Adrenal gland (tissue), 12 donors: ENCODE data around the gene ABLIM1. TPM values are rescaled to one million over a fixed set of nuclear protein-coding genes. Genes with fewer than 3 reads are reported as not detected.

ENCODE experiments used
- DNase-seq, 7 donors: peaks; one replicate each; pipeline ENCODE4 v3.0.0-alpha.2; 2019 to 2020
- H3K27ac ChIP-seq, 5 donors: fragments of 200-600 bp; sonication (generic) in 4 of 5; 1 replicate in 3 of 5; 2 replicates in 2 of 5; pipeline versions ENCODE4 v1.5.1 to v1.8.0; 2016 to 2020; ENCODE audit warnings: mild to moderate bottlenecking in 1 of 5
- H3K27me3 ChIP-seq: fragments of 200-600 bp; 2 replicates; pipeline ENCODE4 v1.8.0; 2021
- H3K36me3 ChIP-seq, 2 donors: fragments of 200-600 bp; replicated peaks in 1 of 2; 1 replicate in 1 of 2; 2 replicates in 1 of 2; pipeline versions ENCODE4 v1.5.1 to v1.8.0; 2018 to 2022
- H3K4me1 ChIP-seq, 2 donors: fragments of 200-600 bp; replicated peaks in 1 of 2; 1 replicate in 1 of 2; 2 replicates in 1 of 2; pipeline versions ENCODE4 v1.5.1 to v1.8.0; 2018 to 2021
- H3K4me3 ChIP-seq, 4 donors: fragments of 200-600 bp; sonication (generic) in 3 of 4; one replicate each; pipeline ENCODE4 v1.5.1; 2016 to 2018
- H3K9me3 ChIP-seq, 3 donors: fragments of 200-600 bp; sonication (generic) in 1 of 3; replicated peaks in 1 of 3; 1 replicate in 2 of 3; 2 replicates in 1 of 3; pipeline versions ENCODE4 v1.5.1 to v1.8.0; 2016 to 2021
- CTCF ChIP-seq, 6 experiments: fragments of 450-650 bp in 4 of 6; fragments of 200-600 bp in 2 of 6; sonication (generic) in 1 of 6; IDR thresholded peaks; 1 replicate in 5 of 6; 2 replicates in 1 of 6; pipeline versions ENCODE4 v1.5.1 to v1.8.0; 2016 to 2021; ENCODE audit warnings: antibody characterized with exemption in 6 of 6, mild to moderate bottlenecking in 2 of 6, moderate library complexity in 1 of 6
- POLR2A ChIP-seq, 2 donors: fragments of 450-650 bp; IDR thresholded peaks; one replicate each; pipeline ENCODE4 v1.6.1; 2017; ENCODE audit warnings: antibody characterized with exemption in 2 of 2, mild to moderate bottlenecking in 2 of 2, moderate library complexity in 1 of 2
- WGBS, 4 donors: extraction: QIAGEN DNeasy Blood & Tissue Kit in 2 of 4; methylation state at CpG; one replicate each; pipeline versions ENCODE4 v1.1.5 to v1.1.7; 2013 to 2017; 5-methylcytosine and 5-hydroxymethylcytosine counted together
- intact Hi-C, 2 donors: fragments of 100-400 bp; cut with DNase I; formaldehyde crosslinking; loops; one replicate each; pipeline versions ENCODE4 v1.14.1 to v1.15.0; 2022 to 2023
- polyA plus RNA-seq, 3 donors: library from polyadenylated mRNA; stranded (reverse); fragments of 200-250 nt in 2 of 3; fragments of 350-450 nt in 1 of 3; fragmentation: Illumina TruSeq in 1 of 3; extraction: RNeasy Lipid Tissue Mini Kit (QIAGEN cat#74804) in 1 of 3; gene quantifications; one replicate each; pipeline ENCODE4 v1.2.3, GENCODE V29; 2013 to 2014
- total RNA-seq, 9 donors: library from RNA; depleted of rRNA in 4 of 9; stranded (reverse); fragments of >200 nt in 4 of 9; fragments of 120-200 nt in 1 of 9; fragmentation: NEBNext Ultra II Directional in 1 of 9; extraction: Animal tissue kit (Norgen Biotek cat#: 25700) in 1 of 9; gene quantifications; one replicate each; pipeline versions ENCODE4 v1.1.0 to v1.2.4, GENCODE V29; 2013 to 2023
- donor health status: healthy with polysubstance abuse.
- donor health status: Bipolar disorder and iron deficiency.
- donor health status: DM: yes; HTN: yes; CAD: no.
- donor health status: DM: no; HTN: no; CAD: no.
- donor health status: DM: no; HTN: no; CAD: no.
- donor health status: DM: yes; HTN: yes; CAD: no.

The ABLIM1 gene
- total and polyA plus RNA-seq, 12 donors = 7.9 to 430 (median 185) TPM

GRCh38 chr10:114513381-114513792 is 144.7 kb downstream of the ABLIM1 start:
- H3K4me3 ChIP-seq = no peak overlapping the region
- H3K9me3 ChIP-seq = no peaks in the 10 kb centered on the region
- peaks cover 8 to 21% of the 10 kb centered on the region in 2 donors for H3K4me1 ChIP-seq
- no peak overlapping the region for H3K27ac ChIP-seq
- 58 to 69% (median 65%) methylated on average over 5 of the region's 5 CpGs for WGBS, 4 donors
- no peak for TF ChIP-seq CTCF (IDR thresholded peaks at IDR 0.05)
- TF ChIP-seq POLR2A (IDR thresholded peaks at IDR 0.05) = no peak
- no peaks in the 10 kb centered on the region for H3K36me3 ChIP-seq
- no peak for DNase-seq
- H3K27me3 ChIP-seq = no peaks in the 10 kb centered on the region
- intact Hi-C loops = no loop called here

GRCh38 chr10:114511881-114512280 is 146.2 kb downstream of the ABLIM1 start:
- intact Hi-C loops = no loop called here
- no peak for DNase-seq
- WGBS, 4 donors = 88 to 93% (median 90%) methylated on average over 5 of the region's 5 CpGs
- Histone ChIP-seq H3K27me3 (no peaks in the 10 kb centered on the region), H3K4me1 (peaks cover 19 to 30% of the 10 kb centered on the region in 2 donors), H3K36me3 (no peaks in the 10 kb centered on the region), H3K4me3 (no peak overlapping the region), H3K9me3 (no peaks in the 10 kb centered on the region), H3K27ac (no peak overlapping the region)
- TF ChIP-seq CTCF (IDR thresholded peaks at IDR 0.05) (no peak), POLR2A (IDR thresholded peaks at IDR 0.05) (no peak)

DNA sequence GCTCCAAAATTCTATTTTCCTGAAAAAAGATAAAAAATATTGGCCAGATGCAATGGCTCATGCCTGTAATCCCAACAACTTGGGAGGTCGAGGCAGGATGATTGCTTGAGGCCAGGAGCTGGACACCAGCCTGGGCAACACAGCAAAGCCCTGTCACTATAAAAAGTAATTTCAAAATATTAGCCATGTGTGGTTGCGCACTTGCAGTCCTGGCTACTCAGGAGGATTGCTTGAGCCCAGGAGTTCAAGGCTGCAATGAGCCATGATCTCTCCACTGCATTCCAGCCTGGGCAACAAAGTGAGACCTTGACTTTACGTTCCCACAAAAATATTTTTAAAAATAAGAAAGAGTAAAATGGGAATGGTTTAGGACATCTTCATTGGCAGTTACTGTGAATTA is 149.7 kb downstream of the ABLIM1 start:
- 35 to 48% (median 42%) methylated on average over 3 of the region's 3 CpGs for WGBS, 4 donors
- DNase-seq = peak in 6 of 7 donors; percentile 56 to 82 (median 74)
- no peak for TF ChIP-seq POLR2A (IDR thresholded peaks at IDR 0.05)
- TF ChIP-seq CTCF (IDR thresholded peaks at IDR 0.05) = no peak
- Histone ChIP-seq H3K27me3 (no peaks in the 10 kb centered on the region), H3K27ac (peak overlapping the region in 3 of 5 donors; percentile 41 to 71 (median 64)), H3K4me1 (peaks cover 38 to 56% of the 10 kb centered on the region in 2 donors), H3K9me3 (no peaks in the 10 kb centered on the region), H3K36me3 (no peaks in the 10 kb centered on the region), H3K4me3 (no peak overlapping the region)
- intact Hi-C loops = no loop called here

DNA sequence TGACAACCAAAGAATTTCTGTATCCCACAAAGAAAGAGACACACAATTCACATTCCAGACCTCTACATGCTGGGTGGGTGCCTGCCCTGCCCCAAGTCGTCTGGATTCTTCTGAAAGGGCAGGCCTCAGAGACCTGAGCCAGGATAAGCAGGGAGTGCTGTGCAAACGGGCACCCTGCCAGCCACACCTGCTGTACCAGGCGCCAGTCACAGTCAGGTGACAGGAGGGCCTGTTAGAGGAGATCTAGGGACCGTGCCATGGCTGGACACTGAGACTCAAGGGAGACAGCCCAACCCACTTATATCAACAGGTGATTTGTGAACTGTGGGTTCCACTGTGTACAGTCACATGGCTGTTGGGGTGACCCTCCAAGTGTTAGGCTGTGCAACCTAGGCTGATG is 150.6 kb downstream of the ABLIM1 start:
- TF ChIP-seq CTCF (IDR thresholded peaks at IDR 0.05) (no peak), POLR2A (IDR thresholded peaks at IDR 0.05) (no peak)
- peaks cover 38 to 56% of the 10 kb centered on the region in 2 donors for H3K4me1 ChIP-seq
- H3K4me3 ChIP-seq = no peak overlapping the region
- H3K36me3 ChIP-seq = no peaks in the 10 kb centered on the region
- H3K9me3 ChIP-seq = no peaks in the 10 kb centered on the region
- peak in 5 of 7 donors; percentile 33 to 62 (median 46) for DNase-seq
- no peaks in the 10 kb centered on the region for H3K27me3 ChIP-seq
- intact Hi-C loops = no loop called here
- H3K27ac ChIP-seq = peak overlapping the region in 3 of 5 donors; percentile 30 to 71 (median 64)
- 40 to 66% (median 47%) methylated on average over 4 of the region's 4 CpGs; no CpG with 5 or more reads in 1 of the 4 donors for WGBS, 4 donors
